ENCODE measurements around the gene MYCBP2. TPM values are rescaled to one million over a fixed set of nuclear protein-coding genes. Genes with fewer than 3 reads are reported as not detected.

The MYCBP2 gene
- total RNA-seq, 3 donors from 2014 or later, result 179 to 282 (median 181) TPM

DNA sequence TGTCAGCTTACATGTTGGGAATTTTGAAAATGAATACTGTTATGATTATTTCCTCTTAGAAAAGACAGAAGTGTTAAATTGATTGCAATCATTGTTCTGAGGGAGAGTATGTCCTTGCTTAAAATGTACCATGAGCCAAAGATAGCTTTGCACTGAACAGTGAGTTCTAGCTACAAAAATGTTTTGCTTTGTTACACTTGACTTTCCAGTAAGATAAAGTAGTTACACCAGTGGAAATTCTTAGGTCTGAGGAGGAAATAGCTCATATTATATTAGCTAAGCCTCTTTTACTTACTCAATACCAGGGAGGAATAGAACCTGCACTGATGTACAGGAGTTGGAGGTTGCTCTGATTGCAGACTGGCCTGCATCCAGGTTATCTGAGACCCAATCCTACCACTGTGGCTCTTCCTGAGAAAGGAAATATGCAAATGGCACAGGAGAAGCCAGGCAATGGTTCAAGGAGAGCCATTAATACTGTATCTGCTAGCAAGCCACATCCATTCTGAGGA, 246.9 kb downstream of the MYCBP2 start:
- Histone ChIP-seq H3K27me3 (no peaks in the 10 kb centered on the region), H3K4me1 (no peaks in the 10 kb centered on the region), H3K4me3 (no peak overlapping the region), H3K36me3 (peaks cover 3% of the 10 kb centered on the region), H3K9me3 (no peaks in the 10 kb centered on the region), H3K27ac (no peak overlapping the region)
- no peak for DNase-seq (ENCODE audit: low spot score in 2 of 2)
- intact Hi-C loops (cut with DNase I; ENCODE audit: low total_unique reads), result no loop called here
- TF ChIP-seq POLR2A (IDR thresholded peaks at IDR 0.05) (no peak), POLR2AphosphoS5 (IDR thresholded peaks at IDR 0.05) (no peak)
- TF ChIP-seq, protein P1, sequence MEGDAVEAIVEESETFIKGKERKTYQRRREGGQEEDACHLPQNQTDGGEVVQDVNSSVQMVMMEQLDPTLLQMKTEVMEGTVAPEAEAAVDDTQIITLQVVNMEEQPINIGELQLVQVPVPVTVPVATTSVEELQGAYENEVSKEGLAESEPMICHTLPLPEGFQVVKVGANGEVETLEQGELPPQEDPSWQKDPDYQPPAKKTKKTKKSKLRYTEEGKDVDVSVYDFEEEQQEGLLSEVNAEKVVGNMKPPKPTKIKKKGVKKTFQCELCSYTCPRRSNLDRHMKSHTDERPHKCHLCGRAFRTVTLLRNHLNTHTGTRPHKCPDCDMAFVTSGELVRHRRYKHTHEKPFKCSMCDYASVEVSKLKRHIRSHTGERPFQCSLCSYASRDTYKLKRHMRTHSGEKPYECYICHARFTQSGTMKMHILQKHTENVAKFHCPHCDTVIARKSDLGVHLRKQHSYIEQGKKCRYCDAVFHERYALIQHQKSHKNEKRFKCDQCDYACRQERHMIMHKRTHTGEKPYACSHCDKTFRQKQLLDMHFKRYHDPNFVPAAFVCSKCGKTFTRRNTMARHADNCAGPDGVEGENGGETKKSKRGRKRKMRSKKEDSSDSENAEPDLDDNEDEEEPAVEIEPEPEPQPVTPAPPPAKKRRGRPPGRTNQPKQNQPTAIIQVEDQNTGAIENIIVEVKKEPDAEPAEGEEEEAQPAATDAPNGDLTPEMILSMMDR (IDR thresholded peaks at IDR 0.05), result no peak

DNA sequence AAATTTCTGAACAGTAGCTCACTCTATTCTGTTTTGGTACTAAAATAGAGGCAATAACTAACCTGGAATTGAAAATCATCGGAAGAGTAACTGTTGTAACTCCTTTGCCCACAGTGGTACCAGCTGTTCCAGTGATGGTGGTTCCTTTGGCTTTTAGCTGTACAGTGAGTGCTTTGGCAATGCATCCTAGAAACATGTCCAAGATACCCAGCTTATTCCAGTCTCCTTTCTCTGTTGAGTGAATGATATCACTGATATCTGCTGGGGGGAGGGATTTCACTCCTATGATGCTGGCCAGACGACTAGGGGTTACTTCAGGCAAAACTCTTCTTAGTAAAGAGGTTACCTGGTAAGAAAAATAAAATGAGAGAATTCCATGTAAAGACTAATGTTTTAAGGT, 259.4 kb downstream of the MYCBP2 start:
- Histone ChIP-seq H3K4me3 (no peak overlapping the region), H3K27me3 (no peaks in the 10 kb centered on the region), H3K9me3 (no peaks in the 10 kb centered on the region), H3K36me3 (peaks cover 18% of the 10 kb centered on the region), H3K27ac (no peak overlapping the region), H3K4me1 (no peaks in the 10 kb centered on the region)
- no peak for TF ChIP-seq POLR2AphosphoS5 (IDR thresholded peaks at IDR 0.05)
- TF ChIP-seq POLR2A (IDR thresholded peaks at IDR 0.05), result no peak
- TF ChIP-seq, protein P1 (IDR thresholded peaks at IDR 0.05), result no peak
- intact Hi-C loops (cut with DNase I; ENCODE audit: low total_unique reads), result no loop called here
- DNase-seq (ENCODE audit: low spot score in 2 of 2), result no peak

DNA sequence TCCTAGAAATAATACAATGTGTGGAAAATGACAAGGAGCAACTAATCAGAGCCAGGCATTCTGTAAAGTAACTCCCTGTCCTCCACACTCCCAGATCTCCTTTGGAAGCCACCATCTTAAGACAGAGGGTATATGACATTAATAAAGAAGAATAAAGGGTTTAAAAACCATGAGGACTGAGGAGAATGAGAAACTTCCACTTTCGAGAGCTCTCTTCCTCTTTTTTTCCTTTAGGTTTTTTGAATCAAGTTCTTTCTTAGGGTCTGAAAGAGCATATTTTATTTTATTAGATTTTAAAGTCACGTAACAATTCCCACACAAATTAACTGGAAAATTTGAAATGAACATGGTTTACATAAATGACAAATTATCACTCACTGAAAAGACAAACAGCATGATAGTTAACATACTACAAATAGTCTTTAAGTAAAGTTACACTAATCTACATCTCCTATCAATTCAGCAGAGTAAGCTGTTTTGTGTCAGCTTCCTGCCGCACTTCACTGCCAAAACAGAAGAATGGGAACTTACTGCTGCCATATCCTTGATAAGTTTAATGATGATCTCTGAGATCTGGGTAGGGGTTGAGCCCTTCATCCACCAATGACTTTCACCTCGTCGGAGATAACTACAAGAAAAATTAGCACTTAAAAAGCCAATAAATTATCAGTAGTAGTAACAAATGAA, 261.3 kb downstream of the MYCBP2 start:
- TF ChIP-seq POLR2A (IDR thresholded peaks at IDR 0.05), result no peak
- TF ChIP-seq POLR2AphosphoS5 (IDR thresholded peaks at IDR 0.05), result no peak
- TF ChIP-seq, protein P1 (IDR thresholded peaks at IDR 0.05), result no peak
- H3K27ac ChIP-seq, result no peak overlapping the region

DNA sequence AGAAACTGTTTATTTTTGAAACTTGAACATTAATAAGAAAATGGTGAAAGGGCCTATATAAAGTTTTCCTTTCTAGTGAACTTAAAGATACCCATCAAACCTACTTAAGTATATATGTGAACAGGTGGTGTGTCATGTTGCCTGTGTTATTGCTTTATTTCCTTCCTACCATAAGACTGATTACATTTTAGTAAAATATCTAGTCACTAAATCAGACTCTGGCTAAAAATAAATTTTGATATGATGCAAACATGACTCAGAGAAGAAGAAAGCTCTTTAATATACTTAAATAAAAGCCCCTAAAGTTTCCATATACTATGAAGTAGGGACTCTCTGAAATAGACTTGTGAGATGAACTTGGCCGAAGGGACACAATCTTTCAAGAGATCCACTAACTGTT, 264.8 kb downstream of the MYCBP2 start:
- intact Hi-C loops (cut with DNase I; ENCODE audit: low total_unique reads), result loop anchor here (5.0 kb wide), 1 partner anchor 145 kb away; no protein-coding TSS in a partner anchor
- H3K27me3 ChIP-seq, result no peaks in the 10 kb centered on the region
- no peak overlapping the region for H3K4me3 ChIP-seq
- peaks cover 12% of the 10 kb centered on the region for H3K36me3 ChIP-seq
- no peak for DNase-seq (ENCODE audit: low spot score in 2 of 2)
- no peaks in the 10 kb centered on the region for H3K4me1 ChIP-seq
- TF ChIP-seq POLR2AphosphoS5 (IDR thresholded peaks at IDR 0.05) (no peak), POLR2A (IDR thresholded peaks at IDR 0.05) (no peak)
- TF ChIP-seq, protein P1 (IDR thresholded peaks at IDR 0.05), result no peak
- no peaks in the 10 kb centered on the region for H3K9me3 ChIP-seq
- H3K27ac ChIP-seq, result no peak overlapping the region

More for the DNA sequence above, 261.3 kb downstream of the MYCBP2 start:
- no peak for DNase-seq (ENCODE audit: low spot score in 2 of 2)
- Histone ChIP-seq H3K9me3 (no peaks in the 10 kb centered on the region), H3K4me1 (no peaks in the 10 kb centered on the region), H3K4me3 (no peak overlapping the region), H3K27me3 (no peaks in the 10 kb centered on the region), H3K36me3 (peaks cover 18% of the 10 kb centered on the region)
- intact Hi-C loops (cut with DNase I; ENCODE audit: low total_unique reads), result no loop called here

DNA sequence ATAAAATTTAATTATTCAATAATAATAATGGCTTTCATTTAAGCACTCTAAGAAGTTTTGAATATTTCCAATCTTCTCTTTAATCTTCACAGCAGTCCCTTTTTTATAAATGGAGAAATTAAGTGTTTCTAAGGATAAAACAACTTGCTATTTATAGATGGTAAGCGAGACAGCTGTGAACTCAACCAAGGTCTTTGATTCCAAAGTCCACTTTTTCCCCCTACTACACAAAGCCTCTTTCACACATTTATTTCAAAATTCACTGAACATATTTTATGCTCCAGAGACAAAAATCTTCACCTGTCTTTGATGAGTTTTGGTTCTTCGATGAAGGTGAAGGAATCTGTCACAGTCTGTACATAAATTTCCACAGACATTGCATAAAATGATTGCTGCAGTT, 265.5 kb downstream of the MYCBP2 start:
- H3K27me3 ChIP-seq, result no peaks in the 10 kb centered on the region
- H3K4me3 ChIP-seq, result no peak overlapping the region
- no peak overlapping the region for H3K27ac ChIP-seq
- peaks cover 7% of the 10 kb centered on the region for H3K36me3 ChIP-seq
- no peak for TF ChIP-seq POLR2A (IDR thresholded peaks at IDR 0.05)
- no peak for TF ChIP-seq POLR2AphosphoS5 (IDR thresholded peaks at IDR 0.05)
- TF ChIP-seq, protein P1 (IDR thresholded peaks at IDR 0.05), result no peak
- intact Hi-C loops (cut with DNase I; ENCODE audit: low total_unique reads), result loop anchor here (5.0 kb wide), 1 partner anchor 146 kb away; no protein-coding TSS in a partner anchor
- no peak for DNase-seq (ENCODE audit: low spot score in 2 of 2)
- no peaks in the 10 kb centered on the region for H3K9me3 ChIP-seq
- no peaks in the 10 kb centered on the region for H3K4me1 ChIP-seq
